HEK293 (cell line): ENCODE measurements around the gene RBFOX2.

ENCODE experiments used
- CTCF ChIA-PET: fragments of 350-600 bp; formaldehyde crosslinking; extraction: SDS; loops from one replicate; lab custom pipeline; 2021; ENCODE audit warnings: antibody characterized with exemption; lab: Yijun Ruan, JAX
- POLR2A ChIA-PET: fragments of 300-600 bp; formaldehyde crosslinking; extraction: SDS; loops from one replicate; lab custom pipeline; 2020; ENCODE audit warnings: antibody characterized with exemption, inconsistent platforms; lab: Yijun Ruan, JAX
- H3K27ac ChIP-seq: fragments of 200-500 bp; sonication (Bioruptor generic); 2 replicates; pipeline ENCODE4 v1.5.1; 2014; ENCODE audit warnings: low read depth, low read length, control low read depth, inconsistent platforms; ENCODE audit errors: extremely low read depth
- H3K36me3 ChIP-seq, 2 experiments: fragments of 200-500 bp in 1 of 2; sonication (Bioruptor generic) in 1 of 2; 1 replicate in 1 of 2; 2 replicates in 1 of 2; pipeline ENCODE4 v1.5.1; 2014 to 2017; ENCODE audit warnings: inconsistent platforms in 2 of 2, low read length in 2 of 2; ENCODE audit not compliant: control insufficient read depth in 2 of 2, insufficient read depth in 1 of 2
- H3K4me1 ChIP-seq: fragments of 200-500 bp; sonication (Bioruptor generic); 2 replicates; pipeline ENCODE4 v1.5.1; 2014; ENCODE audit warnings: mild to moderate bottlenecking, low read length, inconsistent platforms; ENCODE audit not compliant: control insufficient read depth, insufficient read depth
- H3K4me3 ChIP-seq: 2 replicates; pipeline ENCODE4 v1.5.1; 2011; ENCODE audit warnings: low read depth, mild to moderate bottlenecking, control low read depth, low read length, moderate library complexity
- H3K9me3 ChIP-seq: fragments of 200-500 bp; sonication (Bioruptor generic); 2 replicates; pipeline ENCODE4 v1.5.1; 2014; ENCODE audit warnings: low read depth, low read length, inconsistent platforms; ENCODE audit not compliant: control insufficient read depth, insufficient read depth
- ATF2 ChIP-seq: fragments of 450-650 bp; formaldehyde crosslinking; IDR thresholded peaks from 2 replicates; pipeline ENCODE4 v1.5.1; 2016; ENCODE audit warnings: missing biosample characterization, missing genetic modification characterization, low read depth
- BCL11A ChIP-seq: fragments of 450-650 bp; formaldehyde crosslinking; IDR thresholded peaks from 2 replicates; pipeline ENCODE4 v1.5.1; 2016; ENCODE audit warnings: low read depth, missing biosample characterization, missing genetic modification characterization
- GLIS1 ChIP-seq: fragments of 450-650 bp; formaldehyde crosslinking; IDR thresholded peaks from 2 replicates; pipeline ENCODE4 v1.5.1; 2016; ENCODE audit warnings: missing biosample characterization, missing genetic modification characterization
- HIC1 ChIP-seq: fragments of 450-650 bp; formaldehyde crosslinking; IDR thresholded peaks from 2 replicates; pipeline ENCODE4 v1.5.1; 2016; ENCODE audit warnings: missing biosample characterization, missing genetic modification characterization
- IKZF3 ChIP-seq: fragments of 450-650 bp; IDR thresholded peaks from 2 replicates; pipeline ENCODE4 v1.5.0; 2018; ENCODE audit warnings: missing biosample characterization, mild to moderate bottlenecking, missing genetic modification characterization, moderate library complexity
- PATZ1 ChIP-seq: fragments of 450-650 bp; formaldehyde crosslinking; IDR thresholded peaks from 2 replicates; pipeline ENCODE4 v1.5.1; 2016; ENCODE audit warnings: missing biosample characterization, missing genetic modification characterization
- PRDM10 ChIP-seq: fragments of 450-650 bp; formaldehyde crosslinking; IDR thresholded peaks from 2 replicates; pipeline ENCODE4 v1.5.1; 2016; ENCODE audit warnings: missing biosample characterization, missing genetic modification characterization
- PRDM6 ChIP-seq: fragments of 450-650 bp; formaldehyde crosslinking; IDR thresholded peaks from 2 replicates; pipeline ENCODE4 v1.5.1; 2017; ENCODE audit warnings: missing biosample characterization, missing genetic modification characterization
- SP7 ChIP-seq: fragments of 450-650 bp; formaldehyde crosslinking; IDR thresholded peaks from 2 replicates; pipeline ENCODE4 v1.5.1; 2016; ENCODE audit warnings: missing biosample characterization, missing genetic modification characterization
- TCF7L2 ChIP-seq: IDR thresholded peaks from 2 replicates; pipeline ENCODE4 v1.6.1; 2011; ENCODE audit warnings: low read depth, mild to moderate bottlenecking, inconsistent platforms, low read length, moderate library complexity, borderline replicate concordance
- ZEB2 ChIP-seq: fragments of 450-650 bp; formaldehyde crosslinking; IDR thresholded peaks from 2 replicates; pipeline ENCODE4 v1.5.1; 2016; ENCODE audit warnings: missing biosample characterization, missing genetic modification characterization
- ZFP69B ChIP-seq: fragments of 450-650 bp; formaldehyde crosslinking; IDR thresholded peaks from 2 replicates; pipeline ENCODE4 v1.5.1; 2016; ENCODE audit warnings: missing biosample characterization, missing genetic modification characterization
- ZNF146 ChIP-seq: fragments of 450-650 bp; formaldehyde crosslinking; IDR thresholded peaks from 2 replicates; pipeline ENCODE4 v1.5.1; 2016; ENCODE audit warnings: missing biosample characterization, missing genetic modification characterization
- ZNF16 ChIP-seq: fragments of 450-650 bp; formaldehyde crosslinking; IDR thresholded peaks from 2 replicates; pipeline ENCODE4 v1.5.1; 2016; ENCODE audit warnings: low read depth, missing biosample characterization, missing genetic modification characterization
- ZNF184 ChIP-seq: fragments of 450-650 bp; IDR thresholded peaks from 2 replicates; pipeline ENCODE4 v1.5.1; 2018; ENCODE audit warnings: missing biosample characterization, mild to moderate bottlenecking, missing genetic modification characterization
- ZNF292 ChIP-seq: fragments of 450-650 bp; formaldehyde crosslinking; IDR thresholded peaks from 2 replicates; pipeline ENCODE4 v1.5.1; 2016; ENCODE audit warnings: low read depth, missing biosample characterization, missing genetic modification characterization, borderline replicate concordance
- ZNF335 ChIP-seq: fragments of 450-650 bp; formaldehyde crosslinking; conservative IDR thresholded peaks from 2 replicates; pipeline ENCODE4 v1.5.1; 2016; ENCODE audit warnings: missing biosample characterization, missing genetic modification characterization
- ZNF391 ChIP-seq: fragments of 450-650 bp; formaldehyde crosslinking; IDR thresholded peaks from 2 replicates; pipeline ENCODE4 v1.5.1; 2016; ENCODE audit warnings: low read depth, missing biosample characterization, missing genetic modification characterization, borderline replicate concordance
- ZNF629 ChIP-seq: fragments of 450-650 bp; formaldehyde crosslinking; IDR thresholded peaks from 2 replicates; pipeline ENCODE4 v1.5.1; 2017; ENCODE audit warnings: missing biosample characterization, missing genetic modification characterization
- ZSCAN23 ChIP-seq: fragments of 450-650 bp; formaldehyde crosslinking; IDR thresholded peaks from 2 replicates; pipeline ENCODE4 v1.5.1; 2016; ENCODE audit warnings: missing biosample characterization, missing genetic modification characterization
- ZSCAN4 ChIP-seq: fragments of 450-650 bp; formaldehyde crosslinking; IDR thresholded peaks from 2 replicates; pipeline ENCODE4 v1.5.1; 2017; ENCODE audit warnings: missing biosample characterization, missing genetic modification characterization
- ZXDB ChIP-seq: fragments of 450-650 bp; formaldehyde crosslinking; IDR thresholded peaks from 2 replicates; pipeline ENCODE4 v1.5.1; 2016; ENCODE audit warnings: missing biosample characterization, missing genetic modification characterization

RBFOX2 gene

GRCh38 chr22:36012332-36012731 lies 16.3 kb downstream of the RBFOX2 start:
- H3K27ac ChIP-seq, result no peak overlapping the region
- no peak for TF ChIP-seq ZNF292
- POLR2A ChIA-PET, result interaction anchor here (2.1 kb wide), 1 partner anchor 16 kb away, joined by 6 read pairs; the partner anchor contains the start of gene RBFOX2

GRCh38 chr22:36010882-36011281 lies 17.7 kb downstream of the RBFOX2 start:
- no peaks in the 10 kb centered on the region for H3K36me3 ChIP-seq
- H3K4me3 ChIP-seq, result no peak overlapping the region
- no peaks in the 10 kb centered on the region for H3K9me3 ChIP-seq
- H3K4me1 ChIP-seq, result peaks cover 26% of the 10 kb centered on the region
- no peak overlapping the region for H3K27ac ChIP-seq
- ChIA-PET CTCF (no interaction called here), POLR2A (interaction anchor here (2.1 kb wide), 1 partner anchor 18 kb away, joined by 6 read pairs; the partner anchor contains the start of gene RBFOX2)
- no peak for TF ChIP-seq ZSCAN23 (tag by site-specific recombination)
- peak; percentile 71 for TF ChIP-seq ZNF629
- no peak for TF ChIP-seq ZNF16 (tag by site-specific recombination)
- TF ChIP-seq ATF2 (tag by site-specific recombination), result peak; percentile 62; the same call in 1 of the 2 replicates
- TF ChIP-seq ZNF146 (tag by site-specific recombination), result no peak
- TF ChIP-seq ZNF391 (tag by site-specific recombination), result no peak
- TF ChIP-seq SP7 (tag by site-specific recombination), result peak; percentile 83
- no peak for TF ChIP-seq PRDM10 (tag by site-specific recombination)
- 0 out of 2 replicates have a peak, but pooled peaks have one; percentile 32 for TF ChIP-seq ZNF184 (tag by site-specific recombination)
- TF ChIP-seq BCL11A (tag by site-specific recombination), result no peak
- peak; percentile 61 for TF ChIP-seq IKZF3
- TF ChIP-seq ZFP69B (tag by site-specific recombination), result no peak
- no peak for TF ChIP-seq GLIS1 (tag by site-specific recombination)
- TF ChIP-seq TCF7L2, result no peak
- TF ChIP-seq PRDM6, result peak; percentile 85
- 0 out of 2 replicates have a peak, but pooled peaks have one; percentile 17 for TF ChIP-seq ZXDB (tag by site-specific recombination)
- TF ChIP-seq HIC1, result peak; percentile 75; the same call in 1 of the 2 replicates
- no peak; the same call in 1 of the 2 replicates for TF ChIP-seq ZSCAN4
- 0 out of 2 replicates have a peak, but pooled peaks have one; percentile 32 for TF ChIP-seq PATZ1 (tag by site-specific recombination)
- peak; percentile 46 for TF ChIP-seq ZNF335
- peak; percentile 83 for TF ChIP-seq ZEB2

More at GRCh38 chr22:36012332-36012731, 16.3 kb downstream of the RBFOX2 start:
- Histone ChIP-seq H3K36me3 (no peaks in the 10 kb centered on the region), H3K4me1 (peaks cover 23% of the 10 kb centered on the region), H3K9me3 (no peaks in the 10 kb centered on the region), H3K4me3 (no peak overlapping the region)
- CTCF ChIA-PET, result interaction anchor here (0.6 to 8.9 kb wide), 3 partner anchors 54 to 86 kb away, joined by 3 to 65 read pairs (median 4); no protein-coding TSS in a partner anchor
